Stimulated activated CD8-positive, alpha-beta memory T cell treated with anti-CD3 and anti-CD28 coated beads, Interleukin-7, amount 100 ng/mL, for 4 hours (primary cell): ENCODE results near the gene BACE2.

Source experiments
- DNase-seq, 2 donors: peaks; one replicate each; pipeline ENCODE4 v3.0.0-alpha.2; 2020; ENCODE audit warnings: low read depth in 2 of 2

BACE2 gene

GRCh38 chr21:41321908-41322495, 154.0 kb downstream of the BACE2 start:
- no peak for DNase-seq

GRCh38 chr21:41322496-41323382, 154.8 kb downstream of the BACE2 start:
- no peak for DNase-seq

- no peak for DNase-seq
Observed at GRCh38 chr21:41325138-41325912, 157.4 kb downstream of the BACE2 start.

- no peak for DNase-seq
Observed at GRCh38 chr21:41326414-41327080, 158.6 kb downstream of the BACE2 start.

GRCh38 chr21:41327753-41328152, 159.8 kb downstream of the BACE2 start:
- no peak for DNase-seq

- no peak for DNase-seq
Observed at GRCh38 chr21:41328660-41329607, 161.0 kb downstream of the BACE2 start.
